Stimulated activated CD4-positive, alpha-beta T cell treated with anti-CD3 and anti-CD28 coated beads, TNF-alpha, amount 100 ng/mL, for 24 hours (primary cell): ENCODE results near the gene MTCL3.

Source experiments
- DNase-seq, 3 experiments: peaks; one replicate each; pipeline ENCODE4 v3.0.0-alpha.2; 2020; ENCODE audit warnings: low read depth in 3 of 3

MTCL3 gene

DNA sequence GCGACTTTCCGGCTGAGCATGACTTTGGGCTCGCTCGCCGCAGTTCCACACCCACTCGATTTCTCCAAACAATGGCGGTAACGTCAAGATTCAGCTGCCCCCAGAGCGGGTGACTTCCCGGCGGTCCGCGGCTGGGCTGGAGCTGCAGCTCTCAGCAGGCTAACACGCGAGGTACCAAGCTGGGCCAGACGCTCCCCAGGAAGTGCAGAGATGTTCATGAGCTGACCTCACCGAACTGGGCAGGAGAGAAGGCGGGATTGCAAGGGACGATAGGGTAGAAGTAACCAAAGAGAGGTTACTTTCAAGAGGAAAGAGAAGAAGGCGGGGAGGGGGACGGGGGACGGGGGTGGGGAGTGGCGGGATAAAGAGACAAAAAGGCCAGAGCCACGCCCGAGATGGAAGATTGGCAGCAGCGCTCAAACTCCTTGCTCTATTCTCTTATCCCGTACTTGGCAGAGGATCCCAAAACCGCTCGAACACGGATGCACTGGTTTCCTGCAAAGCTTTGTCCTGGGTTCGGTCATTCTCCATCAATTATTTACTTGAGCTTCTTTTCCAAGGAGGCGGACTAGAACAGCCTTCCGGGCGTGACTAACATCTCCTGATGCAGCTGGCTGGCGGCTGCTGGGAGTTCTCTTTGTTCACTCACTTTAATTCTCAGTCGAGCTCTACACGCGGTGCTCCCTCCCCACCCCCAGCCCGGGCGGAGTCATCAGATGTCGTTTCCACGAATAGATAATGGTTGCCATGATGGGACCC lies at the start of gene MTCL3:
TSS of gene MTCL3 (minus strand) at position 626 of the 759 bp plus-strand sequence.
- peak; percentile 20 to 55 (median 22) for DNase-seq

DNA sequence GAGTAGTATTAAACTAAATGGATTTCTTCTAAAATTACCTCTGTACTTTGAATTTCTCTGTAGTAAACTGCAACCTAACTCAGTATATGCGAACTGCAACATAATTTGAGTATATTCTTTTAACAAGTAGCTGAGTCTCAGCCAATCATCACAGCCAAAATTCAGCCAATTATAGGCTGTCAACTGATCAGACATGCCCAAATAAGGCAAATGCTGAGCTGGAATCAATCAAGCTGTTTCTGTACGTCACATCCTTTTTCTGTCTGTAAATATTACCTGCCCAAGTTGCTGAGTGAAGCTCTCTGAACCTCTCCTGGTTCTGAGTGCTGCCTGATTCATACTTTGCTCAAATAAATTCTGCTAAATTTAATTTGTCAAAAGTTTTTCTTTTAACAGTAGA lies 48.3 kb upstream of the MTCL3 start:
- no peak for DNase-seq

DNA sequence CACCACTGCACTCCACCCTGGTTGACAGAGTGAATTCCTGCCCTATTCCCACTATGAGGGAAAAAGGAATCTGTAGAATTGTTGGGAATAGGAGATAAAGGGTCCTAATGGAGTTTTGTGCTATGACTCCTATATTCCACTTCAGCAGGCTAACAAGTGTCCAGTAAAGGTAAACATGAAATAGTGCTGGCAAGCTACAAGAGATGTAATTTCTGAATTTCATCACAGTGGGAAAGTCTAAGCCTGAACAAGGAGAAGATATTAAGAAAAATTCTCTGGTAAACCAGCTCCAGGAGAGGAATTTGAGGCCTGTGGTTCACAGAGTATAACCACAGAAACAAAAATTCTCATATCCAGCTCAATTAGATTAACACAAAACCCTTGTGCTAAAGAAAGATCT lies 47.5 kb upstream of the MTCL3 start:
- no peak for DNase-seq

DNA sequence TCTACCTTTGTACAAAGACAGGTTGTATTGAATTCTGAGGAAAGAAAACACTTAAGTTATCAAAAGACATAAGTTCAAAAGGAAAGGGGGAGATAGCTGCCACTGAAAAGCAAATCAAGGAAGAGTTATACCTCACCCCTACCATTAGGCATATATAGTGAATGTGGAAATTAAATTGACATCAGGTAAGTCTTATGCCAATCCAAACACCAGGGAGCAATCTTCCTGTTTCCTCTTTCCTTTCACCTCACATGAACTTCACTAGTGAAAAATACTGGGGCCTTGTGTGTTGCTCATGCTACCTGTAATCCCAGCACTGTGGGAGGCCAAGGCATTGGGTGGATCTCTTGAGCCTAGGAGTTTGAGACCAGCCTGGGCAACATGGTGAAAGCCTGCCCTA lies 47.0 kb upstream of the MTCL3 start:
- no peak for DNase-seq

DNA sequence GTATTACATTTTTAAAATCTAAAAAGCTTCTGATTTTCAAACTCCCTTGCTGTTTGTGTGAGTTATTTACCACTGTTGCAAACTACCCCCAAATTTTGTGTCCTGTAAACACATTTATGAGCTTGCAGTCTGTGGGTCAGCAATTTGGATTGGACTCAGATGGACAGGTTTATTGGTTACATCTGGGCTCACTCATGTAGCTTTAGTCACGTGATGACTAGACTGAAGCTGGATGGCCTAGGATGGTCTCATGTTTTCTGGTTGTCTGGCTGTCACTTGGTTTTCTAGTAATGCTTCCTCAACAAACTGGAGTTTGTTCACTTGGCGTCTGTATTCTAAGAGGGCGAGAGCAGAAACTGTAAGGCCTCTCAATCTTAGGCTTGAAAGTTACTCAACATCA lies 45.6 kb upstream of the MTCL3 start:
- no peak for DNase-seq

DNA sequence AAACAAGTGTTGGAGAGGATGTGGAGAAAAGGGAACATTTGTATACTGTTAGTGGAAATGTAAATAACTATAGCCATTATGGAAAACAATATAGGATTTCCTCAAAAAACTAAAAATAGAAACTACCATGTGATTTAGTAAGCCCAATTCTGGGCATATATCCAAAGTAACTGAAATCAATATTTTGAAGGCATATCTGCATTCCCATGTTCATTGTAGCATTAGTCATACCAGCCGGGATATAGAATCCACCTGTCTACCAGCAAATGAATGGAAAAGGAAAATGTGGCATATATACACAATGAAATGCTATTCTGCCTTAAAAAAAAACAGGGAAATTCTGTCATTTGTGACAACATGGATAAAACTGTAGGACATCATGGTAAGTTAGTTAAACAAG lies 42.5 kb upstream of the MTCL3 start:
- no peak for DNase-seq

DNA sequence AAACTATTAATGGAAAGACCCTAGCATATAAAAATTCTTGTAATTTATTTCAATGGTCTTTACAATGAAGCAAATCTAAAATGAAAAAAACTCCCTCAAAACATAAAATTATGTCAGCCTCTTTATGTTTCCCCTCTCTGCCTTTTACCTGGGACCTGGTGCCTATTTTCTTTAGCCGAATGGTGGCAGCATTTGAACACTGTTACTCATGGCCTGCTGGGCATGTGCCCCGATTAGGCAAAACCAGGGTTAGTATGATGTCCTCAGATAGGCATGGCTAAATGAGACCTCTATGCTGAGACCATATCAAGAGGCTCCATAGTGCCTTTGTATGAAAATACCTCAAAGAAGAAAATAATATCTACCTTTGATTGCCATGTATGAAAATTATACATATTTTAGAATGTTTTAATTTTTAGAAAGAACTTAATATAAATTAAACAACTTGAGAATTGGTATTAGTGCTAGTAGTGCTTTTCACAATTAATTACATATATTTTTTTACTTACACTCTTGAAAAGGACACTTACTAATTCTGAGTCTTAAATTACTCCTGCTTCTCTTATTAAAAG lies 35.4 kb upstream of the MTCL3 start:
- no peak for DNase-seq

DNA sequence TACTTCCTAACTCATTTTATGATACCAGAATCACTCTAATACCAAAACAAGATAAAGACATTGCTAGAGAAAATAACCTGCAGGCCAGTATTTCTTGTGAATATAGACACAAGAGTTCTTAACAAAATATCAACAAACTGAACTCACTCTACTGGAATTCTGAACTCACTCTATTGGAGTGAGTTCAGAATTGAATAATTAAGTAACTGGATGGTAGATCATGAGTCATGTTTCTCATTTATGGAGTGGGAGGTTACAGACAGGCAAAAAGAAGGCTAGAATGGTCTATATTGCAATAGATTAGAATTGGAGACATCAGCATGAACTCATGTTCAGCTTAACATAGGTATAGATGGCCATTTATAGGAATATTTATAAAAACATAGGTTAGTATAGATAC lies 31.3 kb upstream of the MTCL3 start:
- no peak for DNase-seq

DNA sequence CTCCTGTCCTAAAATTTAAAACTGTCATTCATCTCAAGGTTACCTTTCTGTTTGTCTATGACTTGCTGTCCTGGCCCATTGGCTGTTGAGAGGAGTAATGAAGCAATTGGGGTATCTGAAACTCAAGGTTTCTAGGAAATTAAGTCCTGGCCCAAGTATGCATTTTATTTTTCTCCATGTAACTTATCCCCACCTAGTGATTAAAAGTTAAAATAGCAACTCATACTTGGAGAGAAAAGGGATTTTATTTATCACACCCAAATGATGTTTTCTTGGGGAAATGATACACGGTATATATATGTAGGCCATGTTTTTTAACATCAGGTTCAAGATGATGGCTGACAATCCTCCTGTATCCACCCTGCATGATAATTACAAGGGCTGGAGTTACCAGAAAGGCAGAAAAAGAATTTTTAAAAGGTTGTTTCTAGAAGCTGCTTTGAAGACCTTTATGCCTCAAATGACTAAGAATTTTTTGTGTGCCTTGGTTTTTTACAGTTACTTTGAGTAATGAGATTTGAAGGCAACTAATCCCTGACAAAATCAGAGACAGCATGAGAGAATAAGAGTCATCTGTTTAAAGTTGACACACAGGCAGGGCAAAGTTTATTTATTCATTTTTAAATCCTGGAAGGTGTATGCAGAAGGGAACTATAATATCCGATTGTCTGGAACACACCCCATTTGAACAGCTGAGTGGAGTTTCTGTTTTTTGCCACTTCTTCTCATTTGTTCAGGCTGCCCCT lies 28.9 kb upstream of the MTCL3 start:
- no peak for DNase-seq

DNA sequence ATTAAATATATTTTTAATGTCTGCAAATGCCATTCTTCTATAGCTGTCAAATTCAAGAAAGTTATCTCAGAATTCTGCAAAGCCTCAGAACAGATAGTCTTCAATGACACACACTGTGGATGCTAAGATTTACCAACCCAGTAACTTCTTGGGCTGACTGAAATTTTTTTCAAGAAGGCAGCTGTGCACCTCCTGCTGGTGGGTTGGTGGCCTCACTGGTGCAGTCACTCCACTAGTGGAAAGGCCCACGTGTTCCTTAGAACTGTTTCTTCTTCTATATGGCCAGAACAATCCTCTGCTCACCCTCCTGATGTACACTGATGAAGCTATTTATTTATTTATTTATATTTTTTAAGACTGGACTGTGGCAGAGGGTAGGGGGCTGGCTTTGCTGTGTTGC lies 28.1 kb upstream of the MTCL3 start:
- peak in 1 of 3 experiments; percentile 22 for DNase-seq

DNA sequence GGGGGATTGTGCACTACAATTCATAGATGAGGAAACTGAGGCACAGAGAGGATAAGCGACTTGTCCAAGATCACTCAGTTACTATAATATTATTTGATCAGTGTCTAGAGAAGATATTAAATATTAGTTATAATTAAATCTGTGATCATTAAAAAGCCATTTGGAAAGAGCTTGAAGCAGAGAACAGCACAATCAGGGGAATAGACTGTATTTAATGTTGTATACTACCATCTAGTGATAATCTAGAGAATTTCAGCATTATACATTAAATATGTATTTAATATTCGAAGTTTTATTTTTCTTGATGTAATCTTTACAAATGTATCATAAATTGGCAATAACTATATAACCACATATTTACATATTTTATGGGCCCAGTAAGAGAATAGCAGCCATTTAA lies 20.1 kb upstream of the MTCL3 start:
- DNase-seq = no peak

DNA sequence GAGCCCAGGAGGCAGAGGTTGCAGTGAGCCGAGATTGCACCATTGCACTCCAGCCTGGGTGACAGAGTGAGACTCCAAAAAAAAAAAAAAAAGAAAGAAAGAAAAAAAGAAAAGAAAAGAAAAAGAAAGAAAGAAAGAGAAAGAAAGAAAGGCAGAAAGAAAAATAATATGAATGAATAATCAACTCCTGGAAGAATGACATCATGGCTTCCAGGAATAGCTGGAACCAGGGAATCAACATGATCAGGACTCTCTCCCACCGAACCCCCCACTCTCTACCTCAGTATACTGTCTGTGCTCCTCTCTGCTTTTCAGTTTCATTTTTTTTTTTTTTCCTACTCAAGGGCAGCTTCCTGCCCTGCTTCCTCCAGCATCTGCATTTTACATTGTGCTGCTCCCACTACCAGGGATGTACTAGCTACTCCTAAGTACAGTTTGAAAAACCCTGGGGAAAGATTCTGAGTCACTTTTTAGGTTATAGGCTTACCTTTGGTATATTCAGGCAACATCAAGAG lies 19.7 kb upstream of the MTCL3 start:
- no peak for DNase-seq

DNA sequence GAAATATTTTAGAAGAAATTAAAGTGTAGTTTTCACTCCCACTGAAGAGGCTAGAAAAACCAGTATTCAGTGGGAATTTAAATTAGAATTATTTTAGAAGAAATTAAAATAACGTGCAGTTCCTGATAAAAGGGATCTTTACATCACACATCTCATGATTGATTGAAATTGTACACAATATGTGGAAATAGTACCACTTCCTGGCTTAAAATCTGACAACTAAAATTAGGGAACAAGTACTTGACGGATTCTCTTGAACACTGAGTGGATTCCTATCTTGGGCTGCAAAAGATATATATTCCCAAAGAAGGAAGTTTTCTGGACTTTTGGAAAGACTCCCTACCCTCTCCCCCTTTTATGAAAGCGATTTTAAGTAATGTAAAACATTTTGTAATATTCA lies 14.6 kb upstream of the MTCL3 start:
- DNase-seq = no peak

DNA sequence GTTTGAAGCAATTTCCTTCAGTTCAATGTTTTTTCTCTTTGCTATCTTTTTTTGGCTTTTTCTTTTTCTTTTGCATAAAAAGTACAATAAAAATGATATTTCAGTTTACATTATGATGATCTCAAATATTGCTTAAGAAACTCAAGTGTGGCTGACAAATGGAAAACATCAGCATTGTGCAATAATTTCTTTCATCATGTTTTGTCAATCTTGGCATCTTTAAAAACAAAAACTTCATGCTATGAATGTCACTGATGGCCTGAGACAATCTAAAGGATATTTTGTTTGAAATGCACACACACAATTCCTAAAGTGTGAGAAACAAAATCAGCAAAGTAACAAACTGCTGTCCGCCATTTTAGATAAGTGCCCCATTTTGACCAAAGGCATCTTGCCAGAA lies 13.9 kb upstream of the MTCL3 start:
- no peak for DNase-seq

DNA sequence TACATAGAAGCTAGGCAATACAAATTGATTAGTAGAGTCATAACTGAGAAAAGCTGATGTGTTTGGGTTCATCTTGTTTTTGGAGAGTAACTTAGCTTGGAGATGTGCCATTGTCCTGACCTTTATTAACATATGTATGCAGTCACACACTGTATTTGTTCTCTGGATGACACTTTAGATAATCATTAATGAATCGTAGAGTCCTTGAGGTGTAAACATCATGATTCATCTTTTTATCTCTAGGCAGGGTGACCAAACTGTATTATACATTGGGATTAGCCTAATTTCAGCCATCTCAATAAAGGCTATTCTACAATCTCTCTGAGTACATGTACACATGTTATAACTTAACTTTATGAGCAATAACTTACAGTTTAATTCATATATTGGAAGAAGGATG lies 3.6 kb upstream of the MTCL3 start:
- no peak for DNase-seq

DNA sequence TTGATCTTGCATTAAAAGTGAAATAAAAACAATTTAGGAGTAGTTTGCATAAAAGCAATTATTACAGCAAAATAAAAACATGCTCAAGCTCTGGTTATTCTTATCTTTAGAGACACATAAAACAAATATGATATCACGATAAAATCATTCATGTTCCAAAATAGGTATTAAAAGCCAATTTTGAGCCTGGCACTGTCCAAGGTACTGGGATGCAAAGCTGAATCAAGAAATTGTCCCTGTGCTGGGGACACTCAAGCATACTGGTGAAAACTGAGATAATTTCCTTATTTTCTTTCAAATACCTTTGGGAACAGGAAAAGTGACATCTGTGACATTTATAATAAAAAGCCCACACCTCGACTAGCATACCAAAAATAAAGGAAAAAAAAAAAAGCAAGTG lies 931 bp upstream of the MTCL3 start:
- no peak for DNase-seq

DNA sequence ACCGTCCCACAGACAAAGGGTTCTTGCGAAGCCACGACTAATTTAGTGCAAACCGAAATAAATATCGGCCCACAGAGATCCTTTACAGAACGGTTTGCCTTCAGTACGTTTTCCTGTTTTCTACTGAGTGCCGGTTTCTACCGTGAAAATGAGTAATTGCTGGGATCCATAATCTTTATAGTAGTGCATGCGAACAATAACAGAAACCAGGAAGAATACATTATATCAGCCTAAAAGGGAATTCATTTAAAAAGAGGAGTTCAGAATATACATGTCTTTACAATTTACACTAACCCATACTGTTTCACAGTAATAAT lies 292 bp upstream of the MTCL3 start:
- DNase-seq = no peak

DNA sequence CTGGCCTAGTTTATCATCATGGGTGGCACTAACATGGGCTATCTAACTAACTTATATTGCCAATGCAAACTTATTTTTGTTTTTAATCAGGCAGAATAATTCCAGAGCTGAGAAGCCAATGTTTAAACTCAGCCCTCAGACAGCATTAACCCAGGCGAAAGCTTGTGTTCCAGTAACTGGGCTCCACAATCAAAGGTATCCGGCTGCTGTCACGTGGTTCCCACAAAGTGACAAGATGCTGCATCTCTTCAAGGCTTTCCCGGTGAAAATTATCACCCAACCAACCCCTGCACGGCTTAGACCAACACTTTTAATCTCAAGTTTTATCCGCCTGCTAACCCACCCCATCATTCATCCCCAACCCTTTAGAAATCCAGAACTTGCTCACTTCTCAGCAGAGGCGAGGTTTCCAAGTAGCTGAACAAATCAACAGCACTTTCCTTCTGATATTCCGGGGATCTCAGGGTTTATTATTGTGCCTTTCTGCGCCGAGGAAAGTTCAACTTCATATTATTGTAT lies 885 bp downstream of the MTCL3 start:
- no peak for DNase-seq

DNA sequence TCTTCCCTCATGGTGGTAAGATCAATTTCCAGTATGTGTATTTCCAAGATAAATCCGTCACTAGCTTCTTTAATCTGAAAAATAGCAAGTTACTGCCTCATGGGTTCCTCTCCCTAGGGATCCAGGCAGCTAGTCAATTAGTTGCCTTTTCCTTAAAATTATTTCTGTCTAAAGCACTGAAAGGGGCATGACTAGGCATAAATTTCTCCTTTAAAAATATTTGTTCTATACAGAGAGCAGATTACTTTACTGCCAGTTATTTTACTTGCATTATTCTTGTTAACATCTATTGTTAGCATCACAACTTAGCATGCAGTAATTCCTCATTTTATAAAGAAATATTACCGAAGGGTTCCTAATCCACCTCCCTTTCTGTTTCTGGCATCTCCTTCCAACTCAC lies 1.4 kb downstream of the MTCL3 start:
- DNase-seq = no peak

DNA sequence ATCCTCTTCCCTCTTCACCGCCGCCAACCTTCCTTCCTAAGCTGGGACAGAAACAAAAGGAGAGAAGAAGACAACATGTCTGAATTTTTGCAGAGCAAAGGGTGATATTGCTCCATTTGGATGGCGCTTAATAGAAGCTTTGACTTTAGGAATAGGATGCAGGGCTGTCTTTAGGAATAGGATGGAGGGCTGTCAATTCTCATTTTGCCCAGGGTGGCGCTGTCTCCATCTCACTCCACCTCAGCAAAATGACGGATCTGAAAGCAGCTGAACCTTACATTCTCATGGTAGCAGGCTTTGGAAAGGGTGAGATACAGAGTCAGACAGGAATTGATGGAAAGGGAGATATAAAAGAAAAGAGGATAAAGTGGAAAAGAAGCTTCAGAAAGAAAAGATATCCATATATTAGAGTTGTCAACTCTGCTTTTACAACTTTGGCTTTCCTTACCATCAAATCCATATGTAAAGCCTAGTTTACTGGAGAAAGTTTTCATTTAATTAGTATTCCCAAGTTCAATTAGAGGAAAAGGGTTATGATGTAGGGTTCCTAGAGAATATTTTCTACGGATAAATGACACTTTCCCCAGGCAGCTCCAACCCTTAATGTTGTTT lies 2.4 kb downstream of the MTCL3 start:
- DNase-seq = peak in 2 of 3 experiments; percentile 18 to 39

DNA sequence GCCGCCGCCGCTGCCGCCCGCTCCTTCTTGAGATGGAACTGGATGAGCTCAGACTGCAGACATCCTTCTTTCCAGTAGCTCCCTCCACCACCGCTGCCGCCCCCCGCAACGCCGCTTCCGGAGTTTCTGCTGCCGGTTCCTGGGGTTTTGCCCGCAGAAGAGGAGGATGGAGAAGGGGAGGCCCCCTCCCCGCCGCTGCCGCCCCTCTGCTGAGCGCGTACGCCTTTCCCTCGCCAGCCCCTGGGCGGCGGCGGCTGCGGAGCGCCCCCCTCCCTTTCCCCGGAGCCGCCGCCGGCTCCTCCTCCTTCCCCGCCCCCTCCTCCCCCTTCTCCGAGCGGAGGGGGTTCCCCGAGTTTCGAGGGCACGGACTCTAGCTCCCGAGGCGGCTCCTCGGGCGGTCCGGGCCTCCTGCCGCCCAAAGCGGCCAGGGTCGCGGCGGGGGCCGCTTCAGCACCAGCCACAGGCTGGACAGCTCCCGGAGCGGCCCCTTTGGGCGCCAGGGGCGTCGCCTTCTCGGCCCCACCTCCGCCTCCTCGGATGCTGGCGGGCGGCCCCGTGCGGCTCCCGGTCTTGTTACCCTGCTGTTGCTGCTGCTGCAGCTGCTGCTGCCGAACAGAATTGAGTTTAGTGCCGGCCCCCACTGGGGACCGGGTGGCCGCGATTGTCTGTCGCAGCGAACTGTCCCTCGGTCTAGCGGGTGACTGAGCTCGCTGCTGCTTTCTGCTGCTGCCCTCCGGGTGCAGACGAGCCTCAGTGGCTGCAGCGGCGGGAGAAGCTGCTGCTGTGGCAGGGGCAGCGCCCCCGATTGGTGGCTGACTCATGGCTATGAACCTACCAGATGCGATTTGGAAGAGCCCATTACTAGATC lies 3.1 kb downstream of the MTCL3 start:
- peak; percentile 21 to 58 (median 44) for DNase-seq
